SK-N-SH treated with all-trans-retinoic acid at 6 μM for 48 hours (cell line): ENCODE results near the gene RAB41.

Experiments used
- ATAC-seq: fragments of 200-7000 bp; cut with Tn5 transposase; 3 replicates; pipeline ENCODE4 v1.9.1; 2020; ENCODE audit warnings: mild to moderate bottlenecking, moderate library complexity
- CSDC2 ChIP-seq: fragments of 250-450 bp; sonication (Bioruptor Pico); IDR thresholded peaks from 2 replicates; pipeline ENCODE4 v1.5.0; 2020; ENCODE audit warnings: mild to moderate bottlenecking, moderate library complexity
- CSRNP3 ChIP-seq: fragments of 250-450 bp; sonication (Bioruptor Pico); IDR thresholded peaks from 2 replicates; pipeline ENCODE4 v1.5.1; 2021; ENCODE audit warnings: mild to moderate bottlenecking, moderate library complexity
- ESRRG ChIP-seq: fragments of 250-450 bp; sonication (Bioruptor Pico); IDR thresholded peaks from 2 replicates; pipeline ENCODE4 v1.6.1; 2021; ENCODE audit warnings: mild to moderate bottlenecking
- GLIS3 ChIP-seq: fragments of 250-450 bp; sonication (Bioruptor Pico); IDR thresholded peaks from 2 replicates; pipeline ENCODE4 v1.5.0; 2020; ENCODE audit warnings: mild to moderate bottlenecking, moderate library complexity
- ISL1 ChIP-seq: fragments of 250-450 bp; sonication (Bioruptor Pico); IDR thresholded peaks from 2 replicates; pipeline ENCODE4 v2.1.2; 2022; ENCODE audit warnings: mild to moderate bottlenecking, moderate library complexity
- OSR1 ChIP-seq: fragments of 250-450 bp; sonication (Bioruptor Pico); IDR thresholded peaks from 2 replicates; pipeline ENCODE4 v1.8.0; 2022; ENCODE audit warnings: moderate library complexity, mild to moderate bottlenecking, inconsistent platforms
- PATZ1 ChIP-seq: fragments of 250-450 bp; sonication (Bioruptor Pico); IDR thresholded peaks from 2 replicates; pipeline ENCODE4 v1.8.0; 2020; ENCODE audit warnings: mild to moderate bottlenecking, moderate library complexity, borderline replicate concordance
- PPARA ChIP-seq: fragments of 250-450 bp; sonication (Bioruptor Pico); IDR thresholded peaks from 2 replicates; pipeline ENCODE4 v1.5.0; 2020; ENCODE audit warnings: mild to moderate bottlenecking, borderline replicate concordance
- SNAI2 ChIP-seq: fragments of 250-450 bp; sonication (Bioruptor Pico); IDR thresholded peaks from 2 replicates; pipeline ENCODE4 v1.5.0; 2020; ENCODE audit warnings: mild to moderate bottlenecking, moderate library complexity
- TCF4 ChIP-seq: fragments of 250-450 bp; sonication (Bioruptor Pico); IDR thresholded peaks from 2 replicates; pipeline ENCODE4 v1.8.0; 2021; ENCODE audit warnings: mild to moderate bottlenecking, moderate library complexity, borderline replicate concordance
- TOX ChIP-seq: fragments of 250-450 bp; sonication (Bioruptor Pico); IDR thresholded peaks from 2 replicates; pipeline ENCODE4 v1.8.0; 2021; ENCODE audit warnings: mild to moderate bottlenecking, moderate library complexity, borderline replicate concordance
- TSHZ2 ChIP-seq: fragments of 250-450 bp; sonication (Bioruptor Pico); IDR thresholded peaks from 2 replicates; pipeline ENCODE4 v1.5.0; 2020; ENCODE audit warnings: mild to moderate bottlenecking, moderate library complexity
- ZFP3 ChIP-seq: fragments of 250-450 bp; sonication (Bioruptor Pico); IDR thresholded peaks from 2 replicates; pipeline ENCODE4 v1.5.0; 2020; ENCODE audit warnings: mild to moderate bottlenecking, moderate library complexity
- ZFP30 ChIP-seq: fragments of 450-650 bp; formaldehyde crosslinking; IDR thresholded peaks from 2 replicates; pipeline ENCODE4 v1.5.0; 2022; ENCODE audit warnings: mild to moderate bottlenecking, moderate library complexity
- ZNF565 ChIP-seq: fragments of 450-650 bp; formaldehyde crosslinking; conservative IDR thresholded peaks from 2 replicates; pipeline ENCODE4 v1.5.0; 2020; ENCODE audit warnings: low read depth, mild to moderate bottlenecking, moderate library complexity
- ZNF70 ChIP-seq: fragments of 450-650 bp; formaldehyde crosslinking; IDR thresholded peaks from 2 replicates; pipeline ENCODE4 v1.5.0; 2020; ENCODE audit warnings: mild to moderate bottlenecking, moderate library complexity
- ZNF8 ChIP-seq: fragments of 450-650 bp; formaldehyde crosslinking; IDR thresholded peaks from 2 replicates; pipeline ENCODE4 v1.5.0; 2020; ENCODE audit warnings: mild to moderate bottlenecking, moderate library complexity

Gene RAB41

GRCh38 chrX:70279081-70279480 is 2.9 kb upstream of the RAB41 start:
- no peak for ATAC-seq
- TF ChIP-seq ZNF565 (CRISPR knock-in tag) (no peak), GLIS3 (CRISPR knock-in tag) (no peak)

- TF ChIP-seq GLIS3 (CRISPR knock-in tag): no peak
- no peak for TF ChIP-seq ZFP3 (CRISPR knock-in tag)
- no peak for TF ChIP-seq TCF4 (CRISPR knock-in tag)
- no peak for ATAC-seq
Observed at GRCh38 chrX:70280573-70280972, 1.4 kb upstream of the RAB41 start.

- TF ChIP-seq CSDC2 (CRISPR knock-in tag) (no peak), ZNF70 (peak; percentile 94)
- TF ChIP-seq, all 23 proteins: peak for 1
Observed at GRCh38 chrX:70289168-70289792, 7.3 kb downstream of the RAB41 start.

GRCh38 chrX:70289793-70290770 is 8.1 kb downstream of the RAB41 start, which contains the start of the genes KIF4A and PDZD11:
Gene KIF4A, plus strand, starts transcription at chrX:70290104. Its CDS starts 355 bp downstream, at chrX:70290459.
Gene PDZD11, minus strand, starts transcription at chrX:70289927. Its CDS starts 586 bp downstream, at chrX:70289341.
- 0 out of 2 replicates have a peak, but pooled peaks have one; percentile 1 for TF ChIP-seq ZNF70
- TF ChIP-seq TOX: no peak
- peak; percentile 98 for ATAC-seq

More at GRCh38 chrX:70289168-70289792, 7.3 kb downstream of the RAB41 start:
- ATAC-seq: no peak; the same call in 1 of the 3 replicates

GRCh38 chrX:70292788-70293187 is 10.8 kb downstream of the RAB41 start:
- TF ChIP-seq TCF4 (CRISPR knock-in tag) (no peak), ZNF70 (no peak), PPARA (CRISPR knock-in tag) (no peak), PATZ1 (CRISPR knock-in tag) (no peak), ZNF565 (CRISPR knock-in tag) (no peak), TSHZ2 (CRISPR knock-in tag) (no peak), ISL1 (CRISPR knock-in tag) (no peak), GLIS3 (CRISPR knock-in tag) (no peak), ZNF8 (CRISPR knock-in tag) (no peak)
- ATAC-seq: peak; percentile 5; the same call in 1 of the 3 replicates

- no peak for ATAC-seq
- TF ChIP-seq SNAI2 (no peak), ZFP30 (no peak), OSR1 (CRISPR knock-in tag) (no peak), CSRNP3 (CRISPR knock-in tag) (no peak), TCF4 (CRISPR knock-in tag) (no peak), CSDC2 (CRISPR knock-in tag) (no peak), ISL1 (CRISPR knock-in tag) (no peak), ESRRG (CRISPR knock-in tag) (no peak), PPARA (CRISPR knock-in tag) (no peak), ZNF565 (CRISPR knock-in tag) (no peak)
Observed at GRCh38 chrX:70293621-70294020, 11.6 kb downstream of the RAB41 start.
